SK-N-SH treated with all-trans-retinoic acid at 6 μM for 48 hours (cell line): ENCODE data around the gene CLEC16A.

Source experiments
- ZFP3 ChIP-seq: fragments of 250-450 bp; sonication (Bioruptor Pico); IDR thresholded peaks from 2 replicates; pipeline ENCODE4 v1.5.0; 2020; ENCODE audit warnings: mild to moderate bottlenecking, moderate library complexity
- ZNF565 ChIP-seq: fragments of 450-650 bp; formaldehyde crosslinking; conservative IDR thresholded peaks from 2 replicates; pipeline ENCODE4 v1.5.0; 2020; ENCODE audit warnings: low read depth, mild to moderate bottlenecking, moderate library complexity
- ZNF8 ChIP-seq: fragments of 450-650 bp; formaldehyde crosslinking; IDR thresholded peaks from 2 replicates; pipeline ENCODE4 v1.5.0; 2020; ENCODE audit warnings: mild to moderate bottlenecking, moderate library complexity
- TF ChIP-seq, protein P1 (sequence below): fragments of 250-450 bp; sonication (Bioruptor Pico); IDR thresholded peaks from 2 replicates; pipeline ENCODE4 v1.8.0; 2020; ENCODE audit warnings: mild to moderate bottlenecking, moderate library complexity, borderline replicate concordance

GRCh38 chr16:11111856-11112634 lies 167.7 kb downstream of the CLEC16A start:
- TF ChIP-seq, protein P1, sequence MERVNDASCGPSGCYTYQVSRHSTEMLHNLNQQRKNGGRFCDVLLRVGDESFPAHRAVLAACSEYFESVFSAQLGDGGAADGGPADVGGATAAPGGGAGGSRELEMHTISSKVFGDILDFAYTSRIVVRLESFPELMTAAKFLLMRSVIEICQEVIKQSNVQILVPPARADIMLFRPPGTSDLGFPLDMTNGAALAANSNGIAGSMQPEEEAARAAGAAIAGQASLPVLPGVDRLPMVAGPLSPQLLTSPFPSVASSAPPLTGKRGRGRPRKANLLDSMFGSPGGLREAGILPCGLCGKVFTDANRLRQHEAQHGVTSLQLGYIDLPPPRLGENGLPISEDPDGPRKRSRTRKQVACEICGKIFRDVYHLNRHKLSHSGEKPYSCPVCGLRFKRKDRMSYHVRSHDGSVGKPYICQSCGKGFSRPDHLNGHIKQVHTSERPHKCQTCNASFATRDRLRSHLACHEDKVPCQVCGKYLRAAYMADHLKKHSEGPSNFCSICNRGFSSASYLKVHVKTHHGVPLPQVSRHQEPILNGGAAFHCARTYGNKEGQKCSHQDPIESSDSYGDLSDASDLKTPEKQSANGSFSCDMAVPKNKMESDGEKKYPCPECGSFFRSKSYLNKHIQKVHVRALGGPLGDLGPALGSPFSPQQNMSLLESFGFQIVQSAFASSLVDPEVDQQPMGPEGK (CRISPR knock-in tag), result no peak
- no peak for TF ChIP-seq ZFP3
- TF ChIP-seq ZNF8, result no peak
- no peak for TF ChIP-seq ZNF565 (CRISPR knock-in tag)
